Measurements from ENCODE around the gene DLL4.

DNA sequence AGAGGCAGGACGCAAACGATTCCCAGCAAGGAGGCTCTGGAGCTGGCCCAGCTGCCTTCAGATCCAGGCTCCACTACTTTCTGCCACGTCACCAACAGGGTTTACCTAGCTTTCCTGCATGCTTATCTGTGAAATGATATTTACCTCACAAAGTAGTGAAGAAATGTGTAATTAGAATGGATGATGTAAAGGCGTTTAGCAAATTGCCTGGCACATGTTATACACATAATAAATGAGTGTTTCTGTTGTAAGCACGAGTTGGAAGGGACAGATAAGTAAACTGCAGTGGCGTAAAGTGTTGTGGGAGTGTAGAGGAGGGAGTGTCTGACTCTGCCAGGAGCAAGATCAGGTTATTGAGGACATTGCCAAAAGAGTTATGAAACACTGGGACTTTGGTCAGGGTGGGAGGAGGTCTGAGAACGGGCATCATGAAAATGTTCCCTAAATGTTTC, 20.6 kb downstream of the DLL4 start:
- TF ChIP-seq POLR2A (IDR thresholded peaks at IDR 0.05; ENCODE audit: low read depth, low read length), result no peak
- TF ChIP-seq TAF1 (IDR thresholded peaks at IDR 0.05; ENCODE audit: low read depth, low read length), result no peak
- TF ChIP-seq POLR2AphosphoS5 (IDR thresholded peaks at IDR 0.05; ENCODE audit: low read depth, low read length), result no peak
- no peak for TF ChIP-seq PAX5 (IDR thresholded peaks at IDR 0.05; ENCODE audit: insufficient read depth, low read length, severe bottlenecking)
- no peak for TF ChIP-seq SPI1 (IDR thresholded peaks at IDR 0.05; ENCODE audit: low read depth, low read length)
- TF ChIP-seq POU2F2 (IDR thresholded peaks at IDR 0.05; ENCODE audit: low read depth, low read length), result no peak
